Trophoblast cell (in vitro differentiated cells and primary cell): ENCODE measurements around the gene PARD3B.

Experiments
- DNase-seq, 2 donors: peaks; one replicate each; pipeline ENCODE4 v3.0.0-alpha.2; 2016
- H2AFZ ChIP-seq: 2 replicates; pipeline ENCODE4 v1.6.1; 2013; ENCODE audit warnings: low read length, moderate library complexity, mild to moderate bottlenecking; ENCODE audit not compliant: insufficient read depth, poor library complexity
- H2AK5ac ChIP-seq: 2 replicates; pipeline ENCODE4 v1.6.1; 2013; ENCODE audit warnings: mild to moderate bottlenecking, low read length
- H2BK120ac ChIP-seq: 2 replicates; pipeline ENCODE4 v1.6.1; 2013; ENCODE audit warnings: low read length, mild to moderate bottlenecking, moderate library complexity; ENCODE audit not compliant: insufficient read depth, poor library complexity
- H2BK12ac ChIP-seq: 2 replicates; pipeline ENCODE4 v1.6.1; 2013; ENCODE audit warnings: mild to moderate bottlenecking, low read length, moderate library complexity
- H2BK5ac ChIP-seq: 2 replicates; pipeline ENCODE4 v1.6.1; 2013; ENCODE audit warnings: low read length, low read depth, moderate library complexity, mild to moderate bottlenecking; ENCODE audit not compliant: poor library complexity
- H3K14ac ChIP-seq: 2 replicates; pipeline ENCODE4 v1.6.1; 2013; ENCODE audit warnings: mild to moderate bottlenecking, low read length
- H3K18ac ChIP-seq: 2 replicates; pipeline ENCODE4 v1.6.1; 2013; ENCODE audit warnings: mild to moderate bottlenecking, low read length
- H3K23ac ChIP-seq: 2 replicates; pipeline ENCODE4 v1.6.1; 2013; ENCODE audit warnings: low read length
- H3K27ac ChIP-seq: 2 replicates; pipeline ENCODE4 v1.5.1; 2013; ENCODE audit warnings: low read depth, mild to moderate bottlenecking, inconsistent platforms, low read length, moderate library complexity
- H3K27me3 ChIP-seq: 2 replicates; pipeline ENCODE4 v1.6.1; 2013; ENCODE audit warnings: inconsistent platforms, mild to moderate bottlenecking, low read length, moderate library complexity; ENCODE audit not compliant: insufficient read depth
- H3K36me3 ChIP-seq, 2 experiments: 1 replicate in 1 of 2; 2 replicates in 1 of 2; pipeline ENCODE4 v1.6.1; 2013; ENCODE audit warnings: low read length in 2 of 2, mild to moderate bottlenecking in 2 of 2, moderate library complexity in 1 of 2; ENCODE audit not compliant: insufficient read depth in 2 of 2, control insufficient read depth in 1 of 2
- H3K4ac ChIP-seq: 2 replicates; pipeline ENCODE4 v1.6.1; 2013; ENCODE audit warnings: low read depth, mild to moderate bottlenecking, low read length, moderate library complexity
- H3K4me1 ChIP-seq, 2 experiments: 1 replicate in 1 of 2; 2 replicates in 1 of 2; pipeline ENCODE4 v1.6.1; 2013; ENCODE audit warnings: low read length in 2 of 2, mild to moderate bottlenecking in 2 of 2, moderate library complexity in 1 of 2; ENCODE audit not compliant: insufficient read depth in 2 of 2, control insufficient read depth in 1 of 2
- H3K4me2 ChIP-seq: 2 replicates; pipeline ENCODE4 v1.6.1; 2013; ENCODE audit warnings: inconsistent platforms, mild to moderate bottlenecking, low read length, moderate library complexity
- H3K4me3 ChIP-seq: 2 replicates; pipeline ENCODE4 v1.5.1; 2013; ENCODE audit warnings: mild to moderate bottlenecking, low read depth, low read length, inconsistent platforms
- H3K79me1 ChIP-seq: one replicate; pipeline ENCODE4 v1.6.1; 2013; ENCODE audit warnings: low read length
- H3K79me2 ChIP-seq: 2 replicates; pipeline ENCODE4 v1.6.1; 2013; ENCODE audit warnings: low read length, mild to moderate bottlenecking; ENCODE audit not compliant: control insufficient read depth, insufficient read depth, poor library complexity
- H3K9ac ChIP-seq: 2 replicates; pipeline ENCODE4 v1.6.1; 2013; ENCODE audit warnings: mild to moderate bottlenecking, low read length
- H3K9me3 ChIP-seq: 2 replicates; pipeline ENCODE4 v1.6.1; 2013; ENCODE audit warnings: low read depth, mild to moderate bottlenecking, control low read depth, inconsistent platforms, low read length; ENCODE audit not compliant: insufficient read depth
- H4K12ac ChIP-seq: 2 replicates; pipeline ENCODE4 v1.6.1; 2013; ENCODE audit warnings: low read depth, mild to moderate bottlenecking, low read length, moderate library complexity
- H4K8ac ChIP-seq: 2 replicates; pipeline ENCODE4 v1.6.1; 2013; ENCODE audit warnings: low read depth, mild to moderate bottlenecking, low read length, moderate library complexity
- H4K91ac ChIP-seq: one replicate; pipeline ENCODE4 v1.6.1; 2013; ENCODE audit warnings: low read depth, mild to moderate bottlenecking, low read length, moderate library complexity
- WGBS: extraction: QIAGEN DNeasy Blood & Tissue Kit; methylation state at CpG from one replicate; pipeline ENCODE4 v1.1.7; 2013; ENCODE audit warnings: missing lambda C conversion rate; ENCODE audit not compliant: insufficient read length, insufficient coverage; ENCODE audit errors: extremely low coverage; 5-methylcytosine and 5-hydroxymethylcytosine counted together

PARD3B gene

DNA sequence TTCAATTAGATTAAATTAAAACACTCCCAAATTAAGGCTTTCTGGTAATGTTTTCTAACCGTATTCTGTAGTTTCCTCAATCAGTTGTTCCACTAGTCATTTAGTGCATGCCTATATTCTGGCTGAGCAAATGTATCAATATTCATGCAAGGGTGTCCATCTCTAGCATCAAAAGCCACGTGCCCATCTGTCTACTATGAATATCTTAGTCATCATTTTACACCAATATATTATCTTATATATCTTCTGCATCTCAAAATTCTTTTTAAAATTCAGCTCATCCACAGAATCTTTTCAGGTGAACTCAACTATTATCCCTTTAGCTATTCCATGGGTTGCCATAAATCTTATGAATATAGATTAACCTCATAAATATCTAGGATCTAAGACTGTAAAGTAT is 488.2 kb downstream of the PARD3B start:
- H3K79me1 ChIP-seq: peaks cover 6% of the 10 kb centered on the region
- no peak overlapping the region for H3K9ac ChIP-seq
- H4K8ac ChIP-seq: no peak overlapping the region
- no peak overlapping the region for H3K4ac ChIP-seq
- H3K18ac ChIP-seq: no peak overlapping the region
- no CpG with 5 or more reads among the region's 2 CpGs for WGBS
- no peaks in the 10 kb centered on the region for H3K9me3 ChIP-seq
- H3K4me1 ChIP-seq: peaks cover 0 to 2% of the 10 kb centered on the region in 2 experiments
- no peaks in the 10 kb centered on the region for H3K79me2 ChIP-seq
- no peak overlapping the region for H3K23ac ChIP-seq
- H3K36me3 ChIP-seq: no peaks in the 10 kb centered on the region
- H3K14ac ChIP-seq: no peak overlapping the region
- H3K4me3 ChIP-seq: no peak overlapping the region
- no peak overlapping the region for H2AFZ ChIP-seq
- H3K27ac ChIP-seq: peak overlapping the region; percentile 73
- no peaks in the 10 kb centered on the region for H3K27me3 ChIP-seq
- no peak overlapping the region for H2AK5ac ChIP-seq
- H2BK5ac ChIP-seq: no peak overlapping the region
- no peak for DNase-seq
- H2BK12ac ChIP-seq: no peak overlapping the region
- H4K91ac ChIP-seq: no peak overlapping the region
- H4K12ac ChIP-seq: no peak overlapping the region
- H2BK120ac ChIP-seq: no peak overlapping the region
- H3K4me2 ChIP-seq: no peak overlapping the region

DNA sequence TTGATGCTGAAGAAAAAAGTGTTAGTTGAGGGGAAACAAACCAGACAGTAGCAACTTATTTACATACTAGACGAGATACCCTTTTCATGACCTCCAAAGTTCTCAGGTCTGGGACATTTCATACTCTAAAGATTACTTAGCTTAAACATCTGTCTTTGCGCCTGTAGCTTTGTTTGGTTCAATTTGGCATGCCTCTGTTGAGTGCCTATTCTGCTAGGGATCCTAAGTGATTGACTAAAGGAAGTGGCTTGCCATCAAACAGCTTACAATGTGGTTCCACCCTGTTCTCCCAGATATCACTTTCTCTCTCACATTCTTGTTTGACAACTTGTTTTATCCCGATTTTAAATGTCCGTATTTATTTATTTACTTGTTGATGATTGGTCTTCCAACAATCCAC is 488.8 kb downstream of the PARD3B start:
- no peak overlapping the region for H2BK5ac ChIP-seq

DNA sequence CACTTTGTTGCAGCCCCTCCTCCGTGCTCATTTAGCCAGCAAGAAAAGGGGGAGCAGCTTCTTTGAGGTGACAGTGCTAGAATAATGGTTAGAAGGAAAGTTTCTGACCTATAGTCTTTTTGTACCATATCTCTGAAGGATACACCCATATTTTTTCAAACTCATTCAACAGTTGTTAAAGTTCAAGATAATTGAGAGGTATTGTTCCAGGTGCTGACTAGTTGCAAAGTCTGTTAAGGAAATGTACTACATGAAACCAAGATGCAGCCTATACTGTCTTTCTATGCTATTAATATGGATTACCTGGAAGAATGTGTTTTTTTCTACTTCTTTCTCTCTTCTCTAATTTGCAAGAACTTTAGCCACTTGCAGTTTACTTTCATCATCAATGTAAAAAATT is 495.0 kb downstream of the PARD3B start:
- Histone ChIP-seq H4K8ac (no peak overlapping the region), H3K4ac (no peak overlapping the region), H2BK120ac (no peak overlapping the region), H3K27ac (no peak overlapping the region), H3K14ac (no peak overlapping the region), H3K4me3 (no peak overlapping the region), H2BK12ac (no peak overlapping the region), H4K12ac (no peak overlapping the region), H3K23ac (no peak overlapping the region), H3K79me2 (no peaks in the 10 kb centered on the region), H3K9me3 (no peaks in the 10 kb centered on the region), H3K79me1 (no peaks in the 10 kb centered on the region), H2AK5ac (no peak overlapping the region), H2BK5ac (no peak overlapping the region), H3K4me1 (no peaks in the 10 kb centered on the region), H3K27me3 (no peaks in the 10 kb centered on the region), H2AFZ (no peak overlapping the region), H3K9ac (no peak overlapping the region), H3K4me2 (no peak overlapping the region), H4K91ac (no peak overlapping the region), H3K18ac (no peak overlapping the region), H3K36me3 (no peaks in the 10 kb centered on the region)
- DNase-seq: no peak
- WGBS: no CpG with 5 or more reads among the region's 1 CpG

More for the DNA sequence above, 488.8 kb downstream of the PARD3B start:
- Histone ChIP-seq H4K12ac (no peak overlapping the region), H4K8ac (no peak overlapping the region), H3K4me2 (no peak overlapping the region), H3K79me1 (peaks cover 6% of the 10 kb centered on the region), H3K4me1 (peaks cover 0 to 2% of the 10 kb centered on the region in 2 experiments), H3K14ac (no peak overlapping the region), H2AK5ac (no peak overlapping the region), H3K27me3 (no peaks in the 10 kb centered on the region), H4K91ac (no peak overlapping the region), H2BK120ac (no peak overlapping the region), H3K23ac (no peak overlapping the region), H2BK12ac (no peak overlapping the region), H2AFZ (no peak overlapping the region), H3K9ac (no peak overlapping the region), H3K9me3 (no peaks in the 10 kb centered on the region), H3K4ac (no peak overlapping the region), H3K79me2 (no peaks in the 10 kb centered on the region), H3K18ac (no peak overlapping the region), H3K36me3 (no peaks in the 10 kb centered on the region), H3K4me3 (no peak overlapping the region), H3K27ac (peak overlapping the region; percentile 73)
- WGBS: no CpG with 5 or more reads among the region's 4 CpGs
- no peak for DNase-seq

DNA sequence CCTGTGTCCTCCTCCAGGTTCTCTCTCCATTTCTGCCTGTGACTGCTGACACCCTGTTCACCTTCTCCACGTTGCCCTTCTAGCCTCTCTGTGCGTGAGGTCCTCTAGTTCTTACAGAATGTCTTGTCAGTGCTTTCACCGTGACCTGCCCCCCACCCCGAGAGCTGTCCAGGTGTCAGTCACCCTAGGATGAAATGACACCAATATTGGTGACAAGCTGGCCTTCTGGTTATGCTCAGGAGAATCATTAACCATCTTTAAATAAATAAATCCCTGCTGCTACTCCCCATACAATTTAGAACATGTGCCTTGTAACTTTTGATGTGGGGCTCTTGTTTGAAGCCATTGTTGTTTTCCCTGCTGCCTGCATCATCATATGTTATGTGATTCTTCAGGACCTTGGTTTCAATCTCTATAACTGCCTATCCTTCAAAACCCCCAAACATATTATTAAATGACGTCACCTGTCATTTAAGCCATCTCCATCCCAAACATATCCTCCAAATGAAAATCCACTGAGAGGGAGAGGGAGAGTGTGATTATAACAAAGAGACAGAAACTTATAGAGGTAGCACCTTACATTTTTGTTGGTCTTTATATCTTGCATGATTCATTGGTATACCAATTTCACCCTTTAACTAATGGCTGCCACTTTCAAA is 496.3 kb downstream of the PARD3B start:
- H3K9ac ChIP-seq: no peak overlapping the region
- no peaks in the 10 kb centered on the region for H3K36me3 ChIP-seq
- no peaks in the 10 kb centered on the region for H3K4me1 ChIP-seq
- no peaks in the 10 kb centered on the region for H3K79me2 ChIP-seq
- H3K4me3 ChIP-seq: no peak overlapping the region
- H3K27ac ChIP-seq: no peak overlapping the region
- H2BK12ac ChIP-seq: peak overlapping the region; percentile 65
- WGBS: no CpG with 5 or more reads among the region's 5 CpGs
- no peak overlapping the region for H3K18ac ChIP-seq
- no peak overlapping the region for H3K23ac ChIP-seq
- no peaks in the 10 kb centered on the region for H3K79me1 ChIP-seq
- H4K8ac ChIP-seq: no peak overlapping the region
- H2AK5ac ChIP-seq: no peak overlapping the region
- no peak overlapping the region for H2BK5ac ChIP-seq
- no peak overlapping the region for H4K12ac ChIP-seq
- no peak overlapping the region for H3K4me2 ChIP-seq
- H2AFZ ChIP-seq: no peak overlapping the region
- H3K9me3 ChIP-seq: no peaks in the 10 kb centered on the region
- no peak overlapping the region for H4K91ac ChIP-seq
- H3K14ac ChIP-seq: no peak overlapping the region
- no peaks in the 10 kb centered on the region for H3K27me3 ChIP-seq
- no peak overlapping the region for H3K4ac ChIP-seq
- no peak overlapping the region for H2BK120ac ChIP-seq
- no peak for DNase-seq
